ENCODE measurements around the gene FHL2.

The FHL2 gene

GRCh38 chr2:105323111-105323510, 75.7 kb downstream of the FHL2 start:
- no peak for TF ChIP-seq CTCF (conservative IDR thresholded peaks at IDR 0.05; ENCODE audit: low read depth)
- DNase-seq (ENCODE audit: low spot score): no peak
- CTCF ChIA-PET: interaction anchor here (0.6 to 1.0 kb wide), 2 partner anchors 16 to 25 kb away, joined by 3 read pairs; no protein-coding TSS in a partner anchor
- POLR2A ChIA-PET (ENCODE audit: low non-redundant PET): no interaction called here
- no peak overlapping the region for H3K27ac ChIP-seq

GRCh38 chr2:105321875-105322646, 76.8 kb downstream of the FHL2 start:
- TF ChIP-seq CTCF (conservative IDR thresholded peaks at IDR 0.05; ENCODE audit: low read depth): no peak
- no peak overlapping the region for H3K27ac ChIP-seq
- no peak for DNase-seq (ENCODE audit: low spot score)
- CTCF ChIA-PET: interaction anchor here (0.6 to 1.0 kb wide), 4 partner anchors 15 to 207 kb away, joined by 3 to 5 read pairs (median 4); no protein-coding TSS in a partner anchor
- POLR2A ChIA-PET (ENCODE audit: low non-redundant PET): no interaction called here

- no peak overlapping the region for H3K27ac ChIP-seq
- DNase-seq (ENCODE audit: low spot score): peak; percentile 15
- no peak for TF ChIP-seq CTCF (conservative IDR thresholded peaks at IDR 0.05; ENCODE audit: low read depth)
- POLR2A ChIA-PET (ENCODE audit: low non-redundant PET): no interaction called here
- CTCF ChIA-PET: no interaction called here
Observed at GRCh38 chr2:105320651-105321215, 78.1 kb downstream of the FHL2 start.

GRCh38 chr2:105317937-105318336, 80.9 kb downstream of the FHL2 start:
- POLR2A ChIA-PET (ENCODE audit: low non-redundant PET): no interaction called here
- TF ChIP-seq CTCF (conservative IDR thresholded peaks at IDR 0.05; ENCODE audit: low read depth): no peak
- DNase-seq (ENCODE audit: low spot score): peak; percentile 30
- H3K27ac ChIP-seq: no peak overlapping the region
- CTCF ChIA-PET: interaction anchor here (0.7 kb wide), 1 partner anchor 10 kb away, joined by 4 read pairs; no protein-coding TSS in a partner anchor

GRCh38 chr2:105315314-105315713, 83.5 kb downstream of the FHL2 start:
- CTCF ChIA-PET: interaction anchor here (0.5 kb wide), 1 partner anchor 1002 kb away, joined by 3 read pairs; no protein-coding TSS in a partner anchor
- DNase-seq (ENCODE audit: low spot score): no peak
- POLR2A ChIA-PET (ENCODE audit: low non-redundant PET): no interaction called here
- no peak for TF ChIP-seq CTCF (conservative IDR thresholded peaks at IDR 0.05; ENCODE audit: low read depth)
- H3K27ac ChIP-seq: no peak overlapping the region

- no peak for DNase-seq (ENCODE audit: low spot score)
- POLR2A ChIA-PET (ENCODE audit: low non-redundant PET): no interaction called here
- H3K27ac ChIP-seq: no peak overlapping the region
- TF ChIP-seq CTCF (conservative IDR thresholded peaks at IDR 0.05; ENCODE audit: low read depth): no peak
- CTCF ChIA-PET: no interaction called here
Observed at GRCh38 chr2:105313877-105314276, 85.0 kb downstream of the FHL2 start.

Measured in RWPE1 (cell line).